ENCODE results near the gene MCOLN1.
"Not testable (repeated sequence)": the region's sequence is repeated elsewhere in the genome, so short reads cannot be mapped to it uniquely, and the experiment has no call there.

Gene MCOLN1

DNA sequence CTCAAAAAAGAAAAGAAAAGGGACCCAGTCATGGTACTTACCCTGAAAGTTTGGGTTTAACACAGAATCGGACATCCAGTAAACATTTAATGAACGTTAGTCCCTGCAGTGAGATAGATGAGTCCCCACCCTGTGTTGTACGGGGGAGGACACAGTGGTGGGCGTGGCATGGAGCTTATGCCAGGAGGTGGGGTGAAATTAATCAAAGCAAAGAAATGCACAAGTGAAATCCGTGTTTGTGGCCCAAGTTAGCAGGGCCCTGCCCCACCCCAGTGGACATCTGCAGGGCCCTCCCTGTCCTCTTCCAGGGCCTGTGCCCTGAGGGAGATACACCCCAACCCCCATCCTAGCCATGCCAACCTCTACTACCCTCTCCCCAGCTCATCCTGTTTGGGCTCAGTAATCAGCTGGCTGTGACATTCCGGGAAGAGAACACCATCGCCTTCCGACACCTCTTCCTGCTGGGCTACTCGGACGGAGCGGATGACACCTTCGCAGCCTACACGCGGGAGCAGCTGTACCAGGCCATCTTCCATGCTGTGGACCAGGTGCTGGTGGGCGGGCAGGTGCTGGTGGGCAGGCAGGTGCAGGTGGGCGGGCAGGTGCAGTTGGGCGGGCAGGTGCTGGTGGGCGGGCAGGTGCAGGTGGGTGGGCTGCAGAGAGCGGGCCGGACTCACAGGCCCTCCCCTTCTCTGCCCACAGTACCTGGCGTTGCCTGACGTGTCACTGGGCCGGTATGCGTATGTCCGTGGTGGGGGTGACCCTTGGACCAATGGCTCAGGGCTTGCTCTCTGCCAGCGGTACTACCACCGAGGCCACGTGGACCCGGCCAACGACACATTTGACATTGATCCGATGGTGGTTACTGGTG is 3.9 kb downstream of the MCOLN1 start:
- DNase-seq (ENCODE audit: low spot score), result no peak

DNA sequence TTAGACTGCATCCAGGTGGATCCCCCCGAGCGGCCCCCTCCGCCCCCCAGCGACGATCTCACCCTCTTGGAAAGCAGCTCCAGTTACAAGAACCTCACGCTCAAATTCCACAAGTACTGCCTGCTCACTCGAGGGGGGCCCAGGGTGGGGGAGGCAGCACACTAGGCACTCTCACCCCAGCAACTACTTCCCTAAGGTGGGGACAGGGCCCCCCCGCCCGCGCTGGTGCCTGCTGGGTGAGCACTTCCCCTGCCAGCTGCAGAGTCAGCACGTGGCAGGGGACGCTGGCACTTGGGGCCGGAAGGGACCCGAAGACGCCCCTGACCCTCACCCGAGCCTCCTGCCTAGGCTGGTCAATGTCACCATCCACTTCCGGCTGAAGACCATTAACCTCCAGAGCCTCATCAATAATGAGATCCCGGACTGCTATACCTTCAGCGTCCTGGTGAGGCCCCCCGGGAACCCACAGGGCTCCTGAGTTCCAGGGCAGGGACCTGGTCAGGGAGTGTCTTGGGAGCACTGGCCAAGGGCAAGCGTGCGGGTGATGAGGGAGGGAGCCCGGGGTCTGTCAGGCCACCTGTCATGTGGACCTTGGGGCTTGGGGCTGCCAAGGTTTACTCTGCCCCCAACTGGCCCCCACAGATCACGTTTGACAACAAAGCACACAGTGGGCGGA is 5.2 kb downstream of the MCOLN1 start:
- no peak for DNase-seq (ENCODE audit: low spot score)

DNA sequence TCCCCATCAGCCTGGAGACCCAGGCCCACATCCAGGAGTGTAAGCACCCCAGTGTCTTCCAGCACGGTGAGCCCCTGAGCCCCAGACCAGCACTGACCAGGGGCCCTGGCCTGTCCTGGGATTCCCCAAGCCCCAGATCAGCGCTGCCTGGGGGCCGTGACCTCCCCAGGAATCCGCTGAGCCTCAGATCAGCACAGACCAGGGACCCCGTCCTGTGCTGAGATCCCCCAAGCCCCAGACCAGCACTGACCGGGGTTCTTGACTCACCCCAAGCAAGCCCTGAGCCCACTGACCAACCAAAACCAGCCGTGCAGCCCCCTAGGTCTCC is 5.7 kb downstream of the MCOLN1 start:
- no peak for DNase-seq (ENCODE audit: low spot score)

DNA sequence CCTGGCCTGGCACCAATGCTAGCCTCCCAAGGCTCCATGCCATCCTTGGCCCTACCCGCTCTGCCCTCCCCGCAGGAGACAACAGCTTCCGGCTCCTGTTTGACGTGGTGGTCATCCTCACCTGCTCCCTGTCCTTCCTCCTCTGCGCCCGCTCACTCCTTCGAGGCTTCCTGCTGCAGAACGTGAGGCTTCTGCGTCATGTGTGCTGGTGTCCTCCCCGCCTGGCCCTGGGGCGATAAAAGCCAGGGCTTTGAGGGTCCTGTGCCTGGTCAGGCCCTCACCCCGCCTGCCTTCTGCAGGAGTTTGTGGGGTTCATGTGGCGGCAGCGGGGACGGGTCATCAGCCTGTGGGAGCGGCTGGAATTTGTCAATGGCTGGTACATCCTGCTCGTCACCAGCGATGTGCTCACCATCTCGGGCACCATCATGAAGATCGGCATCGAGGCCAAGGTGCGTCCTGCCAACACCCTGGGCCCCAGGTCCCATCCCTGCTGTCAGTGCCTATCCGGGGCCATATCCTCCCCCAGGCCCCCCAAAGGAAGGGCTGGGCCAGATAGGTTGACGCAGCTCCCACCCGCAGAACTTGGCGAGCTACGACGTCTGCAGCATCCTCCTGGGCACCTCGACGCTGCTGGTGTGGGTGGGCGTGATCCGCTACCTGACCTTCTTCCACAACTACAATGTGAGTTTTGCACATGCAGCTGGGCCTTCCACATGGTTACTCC is 6.3 kb downstream of the MCOLN1 start:
- DNase-seq (ENCODE audit: low spot score), result no peak

DNA sequence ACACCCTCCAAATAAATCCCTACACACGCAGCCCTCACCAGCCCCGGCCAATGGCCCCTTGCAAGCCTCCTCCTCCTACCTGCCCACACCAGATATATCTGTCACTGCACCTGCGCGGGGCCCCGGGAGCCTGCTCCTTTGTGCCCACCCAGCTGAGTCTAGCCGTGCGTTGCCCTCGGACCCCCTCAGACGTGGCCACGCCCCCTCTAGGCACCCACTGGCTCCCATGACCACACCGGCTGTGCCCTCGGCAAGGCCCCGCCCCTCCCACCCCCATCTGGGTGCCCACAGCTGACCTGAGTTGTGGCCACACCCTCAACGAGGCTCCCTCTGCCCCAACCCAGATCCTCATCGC is 6.8 kb downstream of the MCOLN1 start:
- no peak for DNase-seq (ENCODE audit: low spot score)

DNA sequence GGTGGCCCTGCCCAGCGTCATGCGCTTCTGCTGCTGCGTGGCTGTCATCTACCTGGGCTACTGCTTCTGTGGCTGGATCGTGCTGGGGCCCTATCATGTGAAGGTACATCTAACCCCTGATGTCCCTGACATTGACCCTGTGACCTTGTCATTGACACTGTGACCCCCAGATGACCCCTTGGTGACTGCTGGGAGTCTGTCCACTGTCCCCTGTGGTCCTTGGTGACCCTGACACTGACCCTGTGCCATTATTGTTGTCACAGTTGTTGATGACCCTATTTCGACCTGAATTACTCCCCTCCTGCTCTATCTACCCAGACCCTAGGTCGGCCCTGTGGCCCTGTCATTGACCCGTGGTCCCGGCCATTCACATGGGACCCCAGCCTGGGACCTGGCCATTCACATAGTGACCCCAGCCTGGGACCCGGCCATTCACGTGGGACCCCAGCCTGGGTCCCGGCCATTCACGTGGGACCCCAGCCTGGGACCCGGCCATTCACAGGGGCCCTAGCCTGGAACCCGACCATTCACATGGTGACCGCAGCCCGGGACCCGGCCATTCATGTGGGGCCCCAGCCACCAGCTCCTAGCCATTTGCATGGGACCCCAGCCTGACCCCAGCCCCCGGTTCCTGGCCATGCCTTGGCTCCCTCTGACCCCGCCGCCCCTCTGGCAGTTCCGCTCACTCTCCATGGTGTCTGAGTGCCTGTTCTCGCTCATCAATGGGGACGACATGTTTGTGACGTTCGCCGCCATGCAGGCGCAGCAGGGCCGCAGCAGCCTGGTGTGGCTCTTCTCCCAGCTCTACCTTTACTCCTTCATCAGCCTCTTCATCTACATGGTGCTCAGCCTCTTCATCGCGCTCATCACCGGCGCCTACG is 7.4 kb downstream of the MCOLN1 start:
- no peak for DNase-seq (ENCODE audit: low spot score)

DNA sequence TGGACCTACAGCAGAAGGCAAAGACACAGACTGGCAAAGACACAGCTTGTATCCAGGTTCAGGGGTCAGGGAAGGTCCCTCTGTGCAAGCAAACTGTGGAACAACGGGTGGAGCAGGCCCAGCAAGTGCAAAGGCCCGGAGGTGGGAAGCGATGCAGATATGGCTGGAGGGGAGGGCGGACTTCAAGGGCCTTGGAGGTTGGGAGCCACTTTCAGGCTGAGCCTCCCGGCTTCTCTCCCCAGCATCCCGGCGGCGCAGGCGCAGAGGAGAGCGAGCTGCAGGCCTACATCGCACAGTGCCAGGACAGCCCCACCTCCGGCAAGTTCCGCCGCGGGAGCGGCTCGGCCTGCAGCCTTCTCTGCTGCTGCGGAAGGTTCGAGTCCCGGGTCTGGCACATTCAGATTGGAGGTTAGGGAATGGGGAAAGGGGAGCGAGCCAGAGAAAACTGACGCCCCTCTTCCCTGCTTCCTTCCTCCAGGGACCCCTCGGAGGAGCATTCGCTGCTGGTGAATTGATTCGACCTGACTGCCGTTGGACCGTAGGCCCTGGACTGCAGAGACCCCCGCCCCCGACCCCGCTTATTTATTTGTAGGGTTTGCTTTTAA is 11.0 kb downstream of the MCOLN1 start:
- DNase-seq (ENCODE audit: low spot score), result peak; percentile 76

DNA sequence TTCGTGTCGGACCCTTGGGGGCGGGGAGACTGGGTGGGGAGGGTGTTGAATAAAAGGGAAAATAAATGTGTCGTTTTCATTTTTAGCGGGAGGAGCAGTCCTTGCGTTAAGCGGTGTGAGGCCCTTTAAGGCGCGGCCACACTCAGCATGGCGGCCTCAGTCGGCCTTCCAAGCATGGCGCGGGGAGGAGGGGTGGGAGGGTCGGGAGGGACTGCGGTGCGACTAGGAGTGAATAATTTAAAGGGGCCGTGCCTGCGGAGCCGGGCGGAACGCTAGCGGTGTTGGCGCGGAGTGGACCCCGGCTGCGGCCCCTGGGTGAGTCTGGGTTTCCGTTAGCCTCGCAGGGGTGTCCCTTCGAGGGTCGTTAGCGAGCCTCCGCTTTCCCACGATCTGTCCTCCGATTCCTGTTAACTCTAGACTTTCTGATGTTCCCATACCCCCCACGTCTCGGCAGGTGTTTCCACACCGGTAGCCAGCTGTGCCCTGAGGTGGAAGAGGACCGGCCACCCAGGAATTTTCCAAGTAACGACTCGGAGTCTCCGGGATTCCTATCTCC is 11.6 kb downstream of the MCOLN1 start:
- peak; percentile 94 for DNase-seq (ENCODE audit: low spot score)

DNA sequence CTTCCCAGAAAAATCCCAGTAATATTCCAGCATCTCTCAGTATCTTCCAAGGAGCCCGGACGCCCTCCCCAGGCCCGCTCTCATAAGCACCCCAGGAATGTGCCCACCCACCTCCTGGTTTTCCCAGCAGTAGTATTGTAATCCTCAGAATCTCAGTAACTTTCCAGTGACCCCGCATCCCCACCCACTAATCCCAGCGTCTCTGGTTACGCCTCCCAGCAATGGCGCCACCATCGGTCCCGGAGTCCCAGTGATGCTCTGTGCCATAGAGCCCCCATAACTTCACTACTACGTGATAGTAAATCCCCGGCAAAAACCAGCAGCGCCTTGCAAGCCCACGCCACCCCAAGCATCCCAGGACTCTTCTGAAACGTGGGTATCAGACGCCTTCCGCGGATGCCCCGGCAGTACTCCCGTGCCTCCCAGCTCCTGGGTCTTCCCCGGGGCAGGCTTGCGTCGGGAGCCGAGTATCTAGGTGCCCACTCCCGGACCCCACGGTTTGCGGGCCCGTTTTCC is 12.2 kb downstream of the MCOLN1 start:
- DNase-seq (ENCODE audit: low spot score), result peak; percentile 86

DNA sequence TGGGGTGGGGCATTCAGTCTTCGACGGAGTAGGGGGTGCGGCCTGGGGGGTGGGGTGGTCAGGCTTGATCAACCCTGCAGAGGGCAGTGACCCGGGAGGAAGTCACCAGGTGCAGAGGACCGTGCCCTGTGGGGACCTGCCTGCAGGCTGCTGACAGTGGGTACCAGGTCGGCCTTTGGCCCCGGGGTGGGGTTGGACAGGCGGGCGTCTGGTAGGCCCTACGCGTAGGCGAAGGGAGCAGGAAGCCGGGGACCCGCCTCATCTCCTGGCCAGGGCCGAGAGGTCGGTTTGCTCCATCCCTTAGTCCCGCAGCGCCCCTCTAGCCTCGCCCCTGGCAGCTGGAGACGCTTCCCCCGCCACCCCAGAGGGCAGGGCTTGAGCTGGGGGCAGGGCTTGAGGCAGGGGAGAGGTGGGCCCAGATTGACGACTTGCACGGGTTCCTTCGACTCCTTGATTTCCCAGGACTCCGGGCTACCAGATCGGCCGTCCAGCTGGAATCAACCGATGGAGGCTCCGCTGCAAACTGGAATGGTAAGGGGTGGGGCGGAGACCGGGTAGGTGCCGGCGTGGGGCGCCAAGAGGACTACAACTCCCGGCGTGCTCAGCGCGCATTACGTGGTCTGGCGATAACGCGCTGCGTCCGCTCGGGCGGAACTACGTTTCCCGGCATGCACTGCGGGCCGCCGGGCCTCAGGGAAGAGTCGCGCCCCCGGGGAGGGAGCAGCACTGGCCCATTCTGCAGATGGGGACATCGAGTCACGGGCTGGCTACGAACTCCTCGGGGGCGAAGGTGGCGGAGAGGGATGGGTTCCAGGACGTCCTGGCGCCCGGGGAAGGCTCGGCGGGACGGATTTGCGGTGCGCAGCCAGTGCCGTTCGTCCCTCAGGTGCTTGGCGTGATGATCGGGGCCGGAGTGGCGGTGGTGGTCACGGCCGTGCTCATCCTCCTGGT is 12.9 kb downstream of the MCOLN1 start, which contains the start of gene PNPLA6:
Gene PNPLA6 (plus strand): TSS at position 671 of the 951 bp plus-strand sequence. CDS start 72 bp downstream, at position 743.
- DNase-seq (ENCODE audit: low spot score), result peak; percentile 98

DNA sequence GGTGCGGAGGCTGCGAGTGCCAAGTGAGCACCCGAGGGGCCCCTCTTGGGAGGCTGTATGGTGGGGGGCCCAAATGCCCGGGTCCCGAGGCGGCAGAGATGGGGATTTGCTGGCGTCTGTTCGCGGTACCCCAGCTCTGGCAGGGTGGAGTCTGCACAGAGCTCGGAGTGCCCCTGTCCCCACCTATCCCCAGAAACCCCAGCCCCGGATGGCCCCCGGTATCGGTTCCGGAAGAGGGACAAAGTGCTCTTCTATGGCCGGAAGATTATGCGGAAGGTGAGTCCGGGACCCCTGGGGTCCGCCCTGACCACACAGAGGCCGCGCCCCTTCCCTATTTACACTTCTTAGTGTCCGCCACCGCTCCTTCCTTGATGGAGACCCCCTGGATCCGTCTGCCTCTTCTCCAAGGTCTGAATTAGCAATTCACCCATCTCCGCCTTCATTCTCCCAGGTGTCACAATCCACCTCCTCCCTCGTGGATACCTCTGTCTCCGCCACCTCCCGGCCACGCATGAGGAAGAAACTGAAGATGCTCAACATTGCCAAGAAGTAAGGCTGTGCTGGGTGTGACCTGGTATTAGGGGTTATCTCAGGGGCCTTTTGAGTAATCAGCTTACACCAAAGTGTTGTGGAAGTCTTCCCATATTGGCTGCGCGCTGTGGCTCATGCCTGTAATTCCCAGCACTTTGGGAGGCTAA is 13.7 kb downstream of the MCOLN1 start:
- no peak for DNase-seq (ENCODE audit: low spot score)

DNA sequence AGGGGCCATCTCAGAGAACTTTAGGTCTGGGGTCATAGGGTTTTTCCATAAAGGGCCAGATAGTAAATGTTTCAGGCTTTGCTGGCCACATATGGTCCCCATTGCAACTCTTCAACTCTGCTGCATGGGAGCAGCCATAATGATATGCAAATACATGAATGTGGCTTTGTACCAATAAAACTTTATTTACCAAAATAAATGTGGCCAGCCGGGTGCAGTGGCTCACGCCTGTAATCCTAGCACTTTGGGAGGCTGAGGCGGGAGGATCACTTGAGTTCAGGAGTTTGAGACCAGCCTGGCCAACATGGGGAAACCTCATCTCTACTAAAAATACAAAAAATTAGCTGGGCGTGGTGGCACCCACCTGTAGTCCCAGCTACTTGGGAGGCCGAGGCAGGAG is 16.6 kb downstream of the MCOLN1 start:
- not testable (repeated sequence) for DNase-seq (ENCODE audit: low spot score)

DNA sequence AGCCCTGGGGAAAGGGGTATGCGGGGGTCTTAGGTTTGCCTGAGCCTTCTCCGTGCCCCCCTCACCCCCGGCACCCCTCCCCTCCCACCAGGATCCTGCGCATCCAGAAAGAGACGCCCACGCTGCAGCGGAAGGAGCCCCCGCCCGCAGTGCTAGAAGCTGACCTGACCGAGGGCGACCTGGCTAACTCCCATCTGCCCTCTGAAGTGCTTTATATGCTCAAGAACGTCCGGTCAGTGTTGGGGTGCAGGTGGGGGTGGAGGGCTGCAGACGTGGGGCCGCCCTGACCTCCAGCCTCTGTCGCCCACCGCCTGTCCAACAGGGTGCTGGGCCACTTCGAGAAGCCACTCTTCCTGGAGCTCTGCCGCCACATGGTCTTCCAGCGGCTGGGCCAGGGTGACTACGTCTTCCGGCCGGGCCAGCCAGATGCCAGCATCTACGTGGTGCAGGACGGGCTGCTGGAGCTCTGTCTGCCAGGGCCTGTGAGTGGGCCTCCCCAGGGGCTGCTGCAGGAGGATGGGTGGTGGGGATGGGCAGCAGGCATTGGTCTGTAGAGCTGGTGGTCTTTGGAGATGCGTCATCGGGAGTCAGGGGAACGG is 17.5 kb downstream of the MCOLN1 start:
- no peak for DNase-seq (ENCODE audit: low spot score)

DNA sequence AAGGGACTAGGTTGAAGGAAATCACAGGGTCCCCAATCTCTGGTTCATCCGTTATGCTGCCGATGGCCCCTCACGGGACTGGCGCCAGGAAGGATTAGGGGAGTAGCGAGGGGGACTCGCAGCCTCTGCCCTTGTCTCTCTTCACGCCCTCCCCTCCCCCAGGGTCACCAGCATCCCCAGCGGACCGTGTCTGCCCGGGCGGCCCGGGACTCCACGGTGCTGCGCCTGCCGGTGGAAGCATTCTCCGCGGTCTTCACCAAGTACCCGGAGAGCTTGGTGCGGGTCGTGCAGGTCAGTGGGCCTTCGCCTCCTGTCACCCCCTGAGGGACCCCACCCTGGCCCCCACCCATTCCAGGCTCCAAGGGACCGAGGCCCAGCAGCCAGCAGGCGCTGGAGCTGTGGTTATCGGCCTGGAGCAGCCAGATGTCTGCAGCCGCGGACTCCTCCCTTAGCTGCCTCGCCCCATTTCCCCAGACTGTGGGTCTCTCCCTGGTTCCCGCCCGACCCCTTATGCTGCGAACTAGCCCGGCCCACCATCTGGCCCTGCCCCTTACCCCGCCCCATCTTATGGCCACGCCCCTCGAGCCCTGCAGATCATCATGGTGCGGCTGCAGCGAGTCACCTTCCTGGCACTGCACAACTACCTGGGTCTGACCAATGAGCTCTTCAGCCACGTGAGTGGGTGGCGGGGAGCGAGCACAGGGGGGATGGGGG is 18.5 kb downstream of the MCOLN1 start:
- DNase-seq (ENCODE audit: low spot score), result no peak

DNA sequence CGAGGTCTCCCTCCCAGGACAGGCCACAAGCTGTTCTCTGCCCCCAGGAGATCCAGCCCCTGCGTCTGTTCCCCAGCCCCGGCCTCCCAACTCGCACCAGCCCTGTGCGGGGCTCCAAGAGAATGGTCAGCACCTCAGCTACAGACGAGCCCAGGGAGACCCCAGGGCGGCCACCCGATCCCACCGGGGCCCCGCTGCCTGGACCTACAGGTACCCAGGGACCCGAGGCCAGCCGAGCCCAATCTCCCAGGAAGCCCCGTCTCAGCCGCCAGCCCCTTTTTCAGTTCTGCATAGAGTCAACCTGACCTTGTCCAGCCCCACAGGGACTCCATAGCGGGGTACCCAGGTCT is 19.0 kb downstream of the MCOLN1 start:
- DNase-seq (ENCODE audit: low spot score), result no peak

DNA sequence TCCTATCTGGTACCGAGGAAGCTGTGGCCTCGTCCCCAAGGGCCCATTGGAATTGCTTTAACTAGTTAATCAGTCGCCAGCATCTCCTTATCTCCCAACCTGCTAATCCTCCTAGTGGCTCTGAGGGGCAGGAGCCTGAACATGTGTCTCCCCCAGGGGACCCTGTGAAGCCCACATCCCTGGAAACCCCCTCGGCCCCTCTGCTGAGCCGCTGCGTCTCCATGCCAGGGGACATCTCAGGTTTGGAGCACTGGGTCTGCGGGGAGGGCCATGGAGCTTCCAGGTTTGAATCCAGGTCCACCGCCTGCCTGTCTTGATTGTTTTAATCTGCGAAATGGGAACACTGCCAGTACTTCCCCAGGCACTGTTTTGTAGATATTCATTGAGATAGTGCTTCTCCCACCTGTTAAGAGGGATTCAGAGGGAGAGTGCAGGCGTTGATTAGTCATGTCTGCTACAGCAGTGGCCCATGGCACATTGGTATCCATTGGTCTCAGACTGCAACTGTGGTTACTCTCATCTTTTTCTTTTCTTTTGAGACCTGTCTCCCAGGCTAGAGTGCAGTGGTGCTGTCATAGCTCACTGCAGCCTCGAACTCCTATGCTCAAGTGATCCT is 19.5 kb downstream of the MCOLN1 start:
- no peak for DNase-seq (ENCODE audit: low spot score)

DNA sequence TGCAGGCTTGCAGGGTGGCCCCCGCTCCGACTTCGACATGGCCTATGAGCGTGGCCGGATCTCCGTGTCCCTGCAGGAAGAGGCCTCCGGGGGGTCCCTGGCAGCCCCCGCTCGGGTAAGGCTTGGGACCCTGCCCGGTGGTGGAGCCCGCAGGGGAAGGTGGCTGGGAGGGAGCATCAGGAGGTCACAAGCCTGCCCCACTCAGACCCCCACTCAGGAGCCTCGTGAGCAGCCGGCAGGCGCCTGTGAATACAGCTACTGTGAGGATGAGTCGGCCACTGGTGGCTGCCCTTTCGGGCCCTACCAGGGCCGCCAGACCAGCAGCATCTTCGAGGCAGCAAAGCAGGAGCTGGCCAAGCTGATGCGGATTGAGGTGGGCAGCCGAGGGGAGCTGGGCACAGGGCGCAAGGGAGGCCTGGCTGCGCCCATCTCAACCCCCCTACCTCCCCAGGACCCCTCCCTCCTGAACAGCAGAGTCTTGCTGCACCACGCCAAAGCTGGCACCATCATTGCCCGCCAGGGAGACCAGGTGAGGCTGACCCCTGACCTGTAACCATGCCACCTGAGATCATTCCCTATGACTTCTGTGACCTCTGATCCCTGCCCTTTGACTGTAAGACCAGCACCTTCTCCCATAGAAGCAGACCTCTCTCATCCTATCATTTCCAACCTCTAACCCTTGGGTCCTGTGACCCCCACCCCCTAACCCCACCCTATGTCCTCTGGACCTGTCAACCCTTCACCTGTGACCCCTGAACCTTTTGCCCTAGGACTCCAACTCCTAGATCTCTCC is 20.3 kb downstream of the MCOLN1 start:
- no peak for DNase-seq (ENCODE audit: low spot score)

All from AG20443 (cell line).